ENCODE results near the gene CA12. TPM values are rescaled to one million over a fixed set of nuclear protein-coding genes. Genes with fewer than 3 reads are reported as not detected.

The CA12 gene
- total and polyA plus RNA-seq, 2 of the 8 experiments (the other 6 are each of a cell fraction or from before 2014, with no cell fraction given): 4.7 to 4.9 TPM

- Histone ChIP-seq H2AFZ (ENCODE audit: low read length) (peak overlapping the region; percentile 16), H3K4ac (replicated peaks; ENCODE audit: insufficient read length, low read depth, low read length) (no peak overlapping the region), H4K5ac (ENCODE audit: insufficient read length, low read depth, low read length) (peak overlapping the region; percentile 55), H4K20me1 (replicated peaks in 1 of 2; ENCODE audit: control insufficient read depth in 1 of 2, insufficient read depth in 2 of 2, low read length in 2 of 2) (no peaks in the 10 kb centered on the region), H3K27ac (ENCODE audit: low read depth, low read length) (no peak overlapping the region), H3K79me1 (ENCODE audit: low read depth, low read length) (no peaks in the 10 kb centered on the region), H3K27me3 (replicated peaks in 1 of 4; ENCODE audit: control insufficient read depth in 3 of 4, extremely low read depth in 1 of 4, insufficient read depth in 3 of 4, low read length in 3 of 4) (no peaks in the 10 kb centered on the region; a peak in 1 of 7 replicates), H3K23ac (ENCODE audit: insufficient read length) (no peak overlapping the region), H2BK15ac (ENCODE audit: low read length) (no peak overlapping the region), H3K14ac (ENCODE audit: insufficient read length) (no peak overlapping the region), H2BK12ac (ENCODE audit: low read depth, low read length) (no peak overlapping the region), H4K8ac (ENCODE audit: extremely low read depth, insufficient read depth, low read length) (no peak overlapping the region; the same call in 1 of the 2 replicates), H3K9ac (replicated peaks in 1 of 4; ENCODE audit: extremely low read depth in 1 of 4, low read depth in 3 of 4, low read length in 3 of 4) (peak overlapping the region; percentile 8 to 56 (median 26); a peak in 6 of 7 replicates), H4K91ac (replicated peaks; ENCODE audit: insufficient read length, low read length) (peak overlapping the region; percentile 38), H3K9me3 (ENCODE audit: insufficient read depth in 2 of 2, low read depth in 1 of 2, low read length in 1 of 2) (peaks cover 0 to 5% of the 10 kb centered on the region in 2 experiments; a peak in 3 of 4 replicates), H2BK5ac (ENCODE audit: low read depth, low read length) (no peak overlapping the region), H3K56ac (replicated peaks; ENCODE audit: insufficient read length, low read depth, low read length) (no peak overlapping the region), H3K4me1 (replicated peaks in 1 of 4; ENCODE audit: control insufficient read depth in 3 of 4, insufficient read depth in 4 of 4, low read length in 3 of 4) (peaks cover 0 to 2% (median 0%) of the 10 kb centered on the region in 4 experiments; a peak in 2 of 7 replicates), H3K23me2 (ENCODE audit: low read depth, low read length) (peaks cover 4% of the 10 kb centered on the region; the same call in 1 of the 2 replicates), H3K79me2 (ENCODE audit: control insufficient read depth in 1 of 2, insufficient read depth in 2 of 2, low read length in 2 of 2) (no peaks in the 10 kb centered on the region), H3K4me3 (ENCODE audit: extremely low read depth in 1 of 4, insufficient read depth in 2 of 4, low read depth in 3 of 4, low read length in 4 of 4) (peak overlapping the region; percentile 54 to 67 (median 60)), H3K4me2 (ENCODE audit: insufficient read depth in 1 of 2, low read depth in 2 of 2, low read length in 2 of 2) (peak overlapping the region; percentile 75 to 87), H2BK120ac (replicated peaks; ENCODE audit: low read depth, low read length) (no peak overlapping the region), H3K36me3 (ENCODE audit: control insufficient read depth in 2 of 4, insufficient read depth in 4 of 4, low read length in 3 of 4) (peaks cover 0 to 4% (median 0%) of the 10 kb centered on the region in 4 experiments; a peak in 1 of 8 replicates), H2AK5ac (ENCODE audit: low read depth, low read length) (no peak overlapping the region), H2BK20ac (ENCODE audit: low read length) (no peak overlapping the region), H3K18ac (ENCODE audit: extremely low read depth, low read length) (peak overlapping the region; percentile 57; the same call in 1 of the 2 replicates)
- FAIRE-seq (no peak), DNase-seq (ENCODE audit: low read depth in 1 of 2, low spot score in 2 of 2) (no peak)
- 30% methylated on average over 11 of the region's 11 CpGs; no CpG with 5 or more reads in 1 of the 2 experiments for WGBS, 2 experiments (ENCODE audit: extremely low coverage in 1 of 2, insufficient coverage in 1 of 2, insufficient read length in 1 of 2, insufficient replicate concordance in 2 of 2, low coverage in 1 of 2, low lambda C conversion rate in 2 of 2, missing lambda C conversion rate in 1 of 2)
- CTCF ChIA-PET (ENCODE audit: partially characterized antibody): interaction anchor here (0.6 to 0.7 kb wide), 4 partner anchors 11 to 432 kb away, joined by 3 to 4 read pairs (median 3); no protein-coding TSS in a partner anchor
- POLR2A ChIA-PET (ENCODE audit: partially characterized antibody): interaction anchor here (0.6 to 3.3 kb wide), 12 partner anchors 9 to 542 kb away, joined by 3 to 8 read pairs (median 3); partner anchors contain the start of gene RPS27L
- no peak for TF ChIP-seq TBP (IDR thresholded peaks at IDR 0.05; ENCODE audit: low read depth, low read length)
- TF ChIP-seq JUND (IDR thresholded peaks at IDR 0.05; ENCODE audit: low read length): no peak
- no peak for TF ChIP-seq SUZ12 (IDR thresholded peaks at IDR 0.05; ENCODE audit: low read length)
- TF ChIP-seq CTCF (IDR thresholded peaks at IDR 0.05; ENCODE audit: control extremely low read depth in 1 of 3, insufficient read depth in 1 of 3, low read depth in 1 of 3, low read length in 3 of 3): no peak
- TF ChIP-seq POU5F1 (IDR thresholded peaks at IDR 0.05; ENCODE audit: low read depth, low read length): no peak
- no peak for TF ChIP-seq SIN3A (conservative IDR thresholded peaks at IDR 0.05 in 1 of 2, IDR thresholded peaks at IDR 0.05 in 1 of 2; ENCODE audit: low read depth in 1 of 2, low read length in 2 of 2)
- no peak for TF ChIP-seq MAFK (IDR thresholded peaks at IDR 0.05; ENCODE audit: low read depth, low read length)
- no peak for TF ChIP-seq TAF7 (optimal IDR thresholded peaks at IDR 0.05; ENCODE audit: borderline replicate concordance, low read depth, low read length)
Observed at GRCh38 chr15:63276342-63277037, 105.2 kb downstream of the CA12 start.
